ENCODE measurements around the gene GTF2IRD1. TPM values are rescaled to one million over a fixed set of nuclear protein-coding genes. Genes with fewer than 3 reads are reported as not detected.

GTF2IRD1 gene
- total RNA-seq, 1 donor from 2014 or later = 7.5 TPM

DNA sequence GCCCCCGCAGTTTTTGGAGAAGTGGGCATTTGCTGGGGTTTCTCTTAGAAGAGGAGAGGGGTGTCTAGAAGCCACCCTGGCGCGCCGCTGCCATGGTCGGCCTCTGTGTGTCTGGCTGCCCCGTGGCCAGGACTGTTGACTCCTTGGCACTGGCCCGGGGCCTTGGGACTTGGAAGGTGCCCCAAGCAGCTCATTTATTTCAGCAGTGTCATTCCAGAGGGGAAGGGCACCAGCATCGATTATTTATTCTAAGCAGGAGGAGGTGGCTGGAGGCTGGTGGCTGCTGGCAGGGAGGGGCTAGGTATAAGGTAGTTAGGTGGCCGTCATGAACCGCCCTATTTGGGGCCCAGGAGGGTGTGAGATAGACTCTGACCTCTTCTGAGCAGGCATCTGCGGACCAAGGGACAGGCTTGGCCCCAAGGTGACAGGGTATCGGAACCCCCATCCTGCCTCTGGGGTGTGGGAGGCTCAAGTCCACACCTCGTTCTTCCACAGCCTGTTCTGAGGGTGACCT, 1.6 kb downstream of the GTF2IRD1 start:
- H3K4me3 ChIP-seq = peak overlapping the region; percentile 69 to 90
- H3K4me1 ChIP-seq = peaks cover 0 to 16% of the 10 kb centered on the region in 2 donors
- H3K36me3 ChIP-seq = no peaks in the 10 kb centered on the region
- TF ChIP-seq, protein P1, sequence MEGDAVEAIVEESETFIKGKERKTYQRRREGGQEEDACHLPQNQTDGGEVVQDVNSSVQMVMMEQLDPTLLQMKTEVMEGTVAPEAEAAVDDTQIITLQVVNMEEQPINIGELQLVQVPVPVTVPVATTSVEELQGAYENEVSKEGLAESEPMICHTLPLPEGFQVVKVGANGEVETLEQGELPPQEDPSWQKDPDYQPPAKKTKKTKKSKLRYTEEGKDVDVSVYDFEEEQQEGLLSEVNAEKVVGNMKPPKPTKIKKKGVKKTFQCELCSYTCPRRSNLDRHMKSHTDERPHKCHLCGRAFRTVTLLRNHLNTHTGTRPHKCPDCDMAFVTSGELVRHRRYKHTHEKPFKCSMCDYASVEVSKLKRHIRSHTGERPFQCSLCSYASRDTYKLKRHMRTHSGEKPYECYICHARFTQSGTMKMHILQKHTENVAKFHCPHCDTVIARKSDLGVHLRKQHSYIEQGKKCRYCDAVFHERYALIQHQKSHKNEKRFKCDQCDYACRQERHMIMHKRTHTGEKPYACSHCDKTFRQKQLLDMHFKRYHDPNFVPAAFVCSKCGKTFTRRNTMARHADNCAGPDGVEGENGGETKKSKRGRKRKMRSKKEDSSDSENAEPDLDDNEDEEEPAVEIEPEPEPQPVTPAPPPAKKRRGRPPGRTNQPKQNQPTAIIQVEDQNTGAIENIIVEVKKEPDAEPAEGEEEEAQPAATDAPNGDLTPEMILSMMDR (IDR thresholded peaks at IDR 0.05) = no peak
- DNase-seq (ENCODE audit: low spot score in 2 of 2) = no peak
- H3K27ac ChIP-seq = peak overlapping the region; percentile 65 to 79
- H3K9me3 ChIP-seq = no peaks in the 10 kb centered on the region
- intact Hi-C loops (cut with DNase I) = loop anchor here (1.0 to 10.0 kb wide), 2 partner anchors 22 to 209 kb away; no protein-coding TSS in a partner anchor
- no peaks in the 10 kb centered on the region for H3K27me3 ChIP-seq

DNA sequence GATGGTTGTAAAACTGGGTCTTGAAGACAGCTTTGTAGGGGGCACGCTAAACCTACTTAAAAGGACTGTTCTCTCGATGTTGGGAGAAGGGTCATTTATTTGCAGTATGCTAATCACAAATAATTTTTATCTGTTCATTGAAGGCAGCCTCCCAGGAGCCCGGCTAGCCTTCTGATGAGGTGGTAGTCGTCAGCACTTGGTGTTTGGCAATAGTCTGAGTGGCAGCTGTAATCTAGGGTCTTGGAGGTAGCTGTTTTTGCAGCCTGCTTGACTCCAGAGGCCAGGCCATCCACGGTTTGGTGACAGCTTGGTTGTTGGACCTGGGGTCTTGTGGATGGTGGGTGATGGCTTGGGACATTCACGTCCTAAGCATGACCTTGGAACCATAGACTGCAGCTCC, 2.2 kb downstream of the GTF2IRD1 start:
- intact Hi-C loops (cut with DNase I) = loop anchor here (1.0 to 10.0 kb wide), 2 partner anchors 21 to 209 kb away; no protein-coding TSS in a partner anchor
- Histone ChIP-seq H3K9me3 (no peaks in the 10 kb centered on the region), H3K4me1 (peaks cover 0 to 16% of the 10 kb centered on the region in 2 donors), H3K27ac (peak overlapping the region in 1 of 2 donors; percentile 79), H3K36me3 (no peaks in the 10 kb centered on the region), H3K4me3 (no peak overlapping the region), H3K27me3 (no peaks in the 10 kb centered on the region)
- TF ChIP-seq, protein P1 (IDR thresholded peaks at IDR 0.05) = no peak
- no peak for DNase-seq (ENCODE audit: low spot score in 2 of 2)

DNA sequence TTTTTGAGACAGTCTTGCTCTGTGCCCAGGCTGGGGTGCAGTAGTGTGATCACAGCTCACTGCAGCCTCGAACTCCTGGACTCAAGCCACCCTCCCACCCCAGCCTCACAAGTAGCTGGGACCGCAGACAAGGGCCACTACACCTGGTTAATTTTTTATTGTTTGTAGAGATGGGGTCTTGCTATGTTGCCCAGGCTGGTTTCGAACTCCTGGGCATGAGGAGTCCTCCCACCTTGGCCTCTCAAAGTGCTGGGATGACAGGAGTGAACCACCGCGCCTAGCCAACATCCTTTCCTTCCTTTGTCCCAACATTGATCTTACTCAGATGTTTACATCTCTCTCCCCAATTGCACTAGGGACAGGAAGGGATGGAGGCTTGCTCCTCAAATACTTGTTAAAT, 3.3 kb downstream of the GTF2IRD1 start:
- Histone ChIP-seq H3K9me3 (no peaks in the 10 kb centered on the region), H3K4me3 (no peak overlapping the region), H3K27me3 (no peaks in the 10 kb centered on the region), H3K4me1 (peaks cover 0 to 16% of the 10 kb centered on the region in 2 donors), H3K36me3 (no peaks in the 10 kb centered on the region), H3K27ac (no peak overlapping the region)
- intact Hi-C loops (cut with DNase I) = loop anchor here (10.0 kb wide), 1 partner anchor 208 kb away; no protein-coding TSS in a partner anchor
- TF ChIP-seq, protein P1 (IDR thresholded peaks at IDR 0.05) = no peak
- DNase-seq (ENCODE audit: low spot score in 2 of 2) = no peak

DNA sequence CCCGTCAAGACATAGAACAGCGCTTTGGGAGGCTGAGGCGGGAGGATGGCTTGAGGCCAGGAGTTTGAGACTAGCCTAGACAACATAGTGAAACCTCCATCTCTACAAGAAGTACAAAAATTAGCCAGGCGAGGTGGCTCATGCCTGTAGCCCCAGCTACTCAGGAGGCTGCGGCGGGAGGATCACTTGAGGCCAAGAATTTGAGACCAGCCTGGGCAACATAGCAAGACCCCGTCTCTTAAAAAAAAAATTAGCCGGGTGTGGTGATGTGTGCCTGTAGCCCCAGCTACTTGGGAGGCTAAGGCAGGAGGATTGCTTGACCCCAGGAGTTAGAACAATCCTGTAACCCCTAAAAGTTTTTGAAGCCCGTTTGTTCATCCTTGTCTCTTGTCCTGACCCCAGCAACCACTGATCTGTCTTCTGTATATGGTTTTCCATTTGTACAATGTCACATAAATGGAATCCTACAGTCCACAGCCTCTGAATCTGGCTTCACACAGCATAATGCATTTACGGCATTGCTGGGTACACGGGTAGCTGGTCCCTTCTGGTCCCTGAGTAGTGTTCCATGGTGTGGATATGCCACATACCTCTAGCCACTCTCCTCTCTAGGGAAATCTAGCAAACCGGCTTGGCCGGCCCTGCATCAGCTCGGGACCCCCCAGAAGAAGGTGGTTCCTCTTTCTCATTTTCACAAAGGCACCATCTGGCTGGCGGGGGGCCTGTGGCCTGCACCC, 8.4 kb downstream of the GTF2IRD1 start:
- Histone ChIP-seq H3K27ac (no peak overlapping the region), H3K9me3 (no peaks in the 10 kb centered on the region), H3K4me3 (no peak overlapping the region), H3K27me3 (no peaks in the 10 kb centered on the region), H3K36me3 (no peaks in the 10 kb centered on the region), H3K4me1 (no peaks in the 10 kb centered on the region)
- no peak for DNase-seq (ENCODE audit: low spot score in 2 of 2)
- TF ChIP-seq, protein P1 (IDR thresholded peaks at IDR 0.05) = no peak
- intact Hi-C loops (cut with DNase I) = no loop called here

DNA sequence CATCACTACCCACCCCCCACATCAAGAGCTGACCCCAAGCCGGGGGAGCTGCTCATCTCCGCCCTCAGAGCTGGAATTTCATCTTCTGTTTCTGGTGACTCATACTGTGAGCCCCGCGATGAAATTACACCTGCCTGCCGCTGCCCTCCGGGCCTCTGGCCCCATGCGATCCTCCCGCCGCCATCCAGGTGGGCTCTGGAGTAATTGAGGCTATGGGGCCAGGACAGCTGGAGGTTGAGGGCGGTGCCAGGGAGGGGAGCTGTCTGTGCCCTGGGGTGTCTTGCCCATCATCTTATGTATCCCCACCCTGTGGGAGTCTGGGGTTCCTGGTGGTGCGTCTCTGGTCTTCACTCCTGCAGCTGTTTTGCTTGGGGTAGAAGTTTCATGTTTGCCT, 9.0 kb downstream of the GTF2IRD1 start:
- Histone ChIP-seq H3K27me3 (no peaks in the 10 kb centered on the region), H3K27ac (no peak overlapping the region), H3K4me1 (no peaks in the 10 kb centered on the region), H3K9me3 (no peaks in the 10 kb centered on the region), H3K4me3 (no peak overlapping the region), H3K36me3 (no peaks in the 10 kb centered on the region)
- TF ChIP-seq, protein P1 (IDR thresholded peaks at IDR 0.05) = no peak
- intact Hi-C loops (cut with DNase I) = no loop called here
- DNase-seq (ENCODE audit: low spot score in 2 of 2) = no peak
